Measurements from ENCODE around the gene RRP15.
A peak's percentile ranks its signal among the peaks of the same experiment; 100 is the strongest.

The RRP15 gene

DNA sequence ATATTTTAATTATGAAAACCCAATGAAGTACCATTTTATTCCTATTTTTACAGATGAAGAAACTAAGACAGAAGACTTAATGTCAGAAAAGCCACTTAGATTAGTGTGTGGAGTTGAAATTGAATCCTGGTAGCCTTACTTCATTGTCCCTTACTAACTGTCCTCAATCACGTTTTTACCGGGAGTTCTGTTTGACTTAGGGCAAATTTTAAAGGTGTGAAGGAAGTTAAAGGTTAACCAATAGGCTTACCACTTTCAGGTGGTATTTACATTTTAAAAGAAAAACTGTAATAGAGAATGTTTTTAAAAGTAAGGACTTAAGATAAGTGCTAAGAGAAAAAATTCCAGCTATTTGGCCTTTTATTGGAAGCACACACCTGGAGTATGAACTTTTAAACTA is 12.4 kb downstream of the RRP15 start:
- Histone ChIP-seq H3K27ac (ENCODE audit: low read depth, low read length) (peak overlapping the region; percentile 71; the same call in 1 of the 2 replicates), H3K9me3 (ENCODE audit: control insufficient read depth, insufficient read depth, low read depth, low read length) (no peaks in the 10 kb centered on the region), H3K27me3 (ENCODE audit: control insufficient read depth, insufficient read depth, low read length) (no peaks in the 10 kb centered on the region), H3K4me1 (ENCODE audit: control insufficient read depth, insufficient read depth, low read length) (peaks cover 81% of the 10 kb centered on the region), H3K36me3 (ENCODE audit: control insufficient read depth, insufficient read depth, low read length) (peaks cover 11% of the 10 kb centered on the region), H3K9ac (ENCODE audit: low read length) (no peak overlapping the region), H3K4me3 (ENCODE audit: low read depth, low read length) (no peak overlapping the region; the same call in 1 of the 2 replicates)

DNA sequence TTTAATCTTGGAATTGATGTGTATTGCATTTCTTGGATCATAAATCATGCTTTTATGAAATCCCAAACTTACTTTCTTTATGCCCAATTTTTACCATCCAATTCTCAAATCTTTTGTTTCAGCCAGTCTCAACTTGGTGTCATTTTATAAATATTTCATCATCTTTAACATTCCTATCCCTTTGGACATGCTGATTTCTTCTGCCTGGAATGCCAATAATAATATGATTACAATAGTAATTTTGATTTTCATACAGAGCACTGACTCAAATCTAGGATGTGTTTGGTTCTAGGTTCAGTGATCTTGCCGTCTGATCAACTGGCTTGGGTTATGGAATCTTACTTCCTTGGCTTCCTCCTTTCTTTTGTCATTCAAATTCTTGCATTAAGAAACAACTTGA is 12.8 kb downstream of the RRP15 start:
- peaks cover 85% of the 10 kb centered on the region for H3K4me1 ChIP-seq (ENCODE audit: control insufficient read depth, insufficient read depth, low read length)
- no peak overlapping the region for H3K9ac ChIP-seq (ENCODE audit: low read length)
- H3K27ac ChIP-seq (ENCODE audit: low read depth, low read length): peak overlapping the region; percentile 71; the same call in 1 of the 2 replicates
- H3K9me3 ChIP-seq (ENCODE audit: control insufficient read depth, insufficient read depth, low read depth, low read length): no peaks in the 10 kb centered on the region
- H3K36me3 ChIP-seq (ENCODE audit: control insufficient read depth, insufficient read depth, low read length): peaks cover 15% of the 10 kb centered on the region
- H3K27me3 ChIP-seq (ENCODE audit: control insufficient read depth, insufficient read depth, low read length): no peaks in the 10 kb centered on the region
- H3K4me3 ChIP-seq (ENCODE audit: low read depth, low read length): no peak overlapping the region

DNA sequence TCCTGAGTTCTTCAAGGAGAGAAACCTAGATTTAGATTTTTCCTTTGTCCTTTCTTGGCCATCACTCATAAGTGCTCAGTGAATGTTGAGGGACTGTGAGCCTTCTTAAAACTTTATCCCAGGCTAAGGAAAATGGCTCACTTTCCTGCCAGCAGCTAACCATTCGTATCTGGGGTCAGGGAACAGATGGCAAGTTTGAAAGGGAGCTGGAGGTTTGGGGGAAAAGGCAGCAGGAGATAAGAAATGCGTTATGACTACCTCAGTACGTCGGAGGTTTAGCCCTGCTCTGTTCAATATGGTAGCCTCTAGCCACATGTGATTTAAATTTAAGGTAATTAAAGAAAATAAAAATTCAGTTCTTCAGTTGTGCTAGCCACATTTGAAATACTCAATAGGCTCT is 13.3 kb downstream of the RRP15 start:
- Histone ChIP-seq H3K27ac (ENCODE audit: low read depth, low read length) (no peak overlapping the region; the same call in 1 of the 2 replicates), H3K27me3 (ENCODE audit: control insufficient read depth, insufficient read depth, low read length) (no peaks in the 10 kb centered on the region), H3K9ac (ENCODE audit: low read length) (no peak overlapping the region), H3K4me1 (ENCODE audit: control insufficient read depth, insufficient read depth, low read length) (peaks cover 85% of the 10 kb centered on the region), H3K4me3 (ENCODE audit: low read depth, low read length) (no peak overlapping the region), H3K9me3 (ENCODE audit: control insufficient read depth, insufficient read depth, low read depth, low read length) (no peaks in the 10 kb centered on the region), H3K36me3 (ENCODE audit: control insufficient read depth, insufficient read depth, low read length) (peaks cover 17% of the 10 kb centered on the region)

DNA sequence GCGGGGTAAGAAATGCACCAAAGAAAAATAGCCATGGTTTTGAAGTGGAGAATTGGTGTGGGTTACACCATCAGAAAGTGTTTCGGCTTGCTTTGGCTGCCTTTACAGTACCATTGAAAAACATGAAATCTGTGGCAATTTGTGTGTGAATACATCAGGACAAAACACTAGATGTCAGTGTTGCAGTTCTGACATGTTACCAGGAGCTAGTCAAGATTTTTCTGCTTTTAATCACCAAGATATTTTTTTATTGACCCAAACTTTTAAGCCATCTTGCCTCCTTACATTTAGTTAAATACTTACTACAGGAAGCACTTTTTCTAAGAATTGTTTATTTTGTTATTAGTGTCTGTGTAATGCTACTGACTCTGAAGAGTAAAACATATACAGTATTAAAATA is 14.3 kb downstream of the RRP15 start:
- peaks cover 82% of the 10 kb centered on the region for H3K4me1 ChIP-seq (ENCODE audit: control insufficient read depth, insufficient read depth, low read length)
- no peak overlapping the region for H3K9ac ChIP-seq (ENCODE audit: low read length)
- 0 out of 2 replicates have a peak overlapping the region, but pooled peaks have one; percentile 38 for H3K27ac ChIP-seq (ENCODE audit: low read depth, low read length)

DNA sequence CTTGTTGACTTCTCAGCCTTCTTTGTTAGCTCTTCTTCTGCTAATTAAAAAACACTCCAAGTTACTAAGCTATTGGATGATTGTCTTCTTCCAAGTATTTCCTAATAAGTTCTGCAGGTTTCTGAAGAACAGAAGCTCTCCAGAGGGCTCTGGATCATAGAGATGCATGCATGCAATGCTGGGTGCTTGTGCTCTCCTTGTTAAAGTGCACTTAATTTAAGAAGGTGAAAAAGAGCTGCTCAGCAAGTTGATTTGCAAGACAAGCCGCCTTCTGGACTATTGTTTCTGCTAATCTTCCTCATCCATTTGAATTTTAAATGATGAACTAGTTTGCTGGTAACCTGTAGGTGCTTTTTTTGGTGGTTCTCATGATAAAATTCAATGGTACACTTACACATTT is 16.1 kb downstream of the RRP15 start:
- Histone ChIP-seq H3K4me1 (ENCODE audit: control insufficient read depth, insufficient read depth, low read length) (peaks cover 65% of the 10 kb centered on the region), H3K9ac (ENCODE audit: low read length) (no peak overlapping the region), H3K4me3 (ENCODE audit: low read depth, low read length) (no peak overlapping the region), H3K27me3 (ENCODE audit: control insufficient read depth, insufficient read depth, low read length) (no peaks in the 10 kb centered on the region), H3K9me3 (ENCODE audit: control insufficient read depth, insufficient read depth, low read depth, low read length) (no peaks in the 10 kb centered on the region), H3K36me3 (ENCODE audit: control insufficient read depth, insufficient read depth, low read length) (peaks cover 14% of the 10 kb centered on the region; the same call in 1 of the 2 replicates), H3K27ac (ENCODE audit: low read depth, low read length) (no peak overlapping the region)

More for the DNA sequence above, 14.3 kb downstream of the RRP15 start:
- Histone ChIP-seq H3K36me3 (ENCODE audit: control insufficient read depth, insufficient read depth, low read length) (peaks cover 12% of the 10 kb centered on the region), H3K9me3 (ENCODE audit: control insufficient read depth, insufficient read depth, low read depth, low read length) (no peaks in the 10 kb centered on the region), H3K27me3 (ENCODE audit: control insufficient read depth, insufficient read depth, low read length) (no peaks in the 10 kb centered on the region), H3K4me3 (ENCODE audit: low read depth, low read length) (no peak overlapping the region)

DNA sequence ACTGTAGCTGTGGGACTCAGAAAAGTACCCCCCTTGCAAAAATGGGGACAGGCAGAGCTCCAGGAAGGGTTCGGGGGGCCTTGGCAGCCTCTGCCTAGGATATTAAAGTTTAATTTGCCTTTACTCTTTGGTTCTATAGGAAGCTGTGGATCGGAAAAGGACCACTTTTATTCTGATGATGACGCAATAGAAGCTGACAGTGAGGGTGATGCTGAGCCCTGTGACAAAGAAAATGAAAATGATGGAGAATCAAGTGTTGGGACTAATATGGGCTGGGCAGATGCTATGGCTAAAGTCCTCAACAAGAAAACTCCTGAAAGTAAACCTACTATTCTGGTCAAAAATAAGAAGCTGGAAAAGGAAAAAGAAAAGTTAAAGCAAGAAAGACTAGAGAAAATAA is 17.1 kb downstream of the RRP15 start:
- Histone ChIP-seq H3K9me3 (ENCODE audit: control insufficient read depth, insufficient read depth, low read depth, low read length) (no peaks in the 10 kb centered on the region), H3K27ac (ENCODE audit: low read depth, low read length) (no peak overlapping the region), H3K4me3 (ENCODE audit: low read depth, low read length) (no peak overlapping the region), H3K4me1 (ENCODE audit: control insufficient read depth, insufficient read depth, low read length) (peaks cover 55% of the 10 kb centered on the region), H3K36me3 (ENCODE audit: control insufficient read depth, insufficient read depth, low read length) (peaks cover 14% of the 10 kb centered on the region; the same call in 1 of the 2 replicates), H3K27me3 (ENCODE audit: control insufficient read depth, insufficient read depth, low read length) (no peaks in the 10 kb centered on the region), H3K9ac (ENCODE audit: low read length) (no peak overlapping the region)

DNA sequence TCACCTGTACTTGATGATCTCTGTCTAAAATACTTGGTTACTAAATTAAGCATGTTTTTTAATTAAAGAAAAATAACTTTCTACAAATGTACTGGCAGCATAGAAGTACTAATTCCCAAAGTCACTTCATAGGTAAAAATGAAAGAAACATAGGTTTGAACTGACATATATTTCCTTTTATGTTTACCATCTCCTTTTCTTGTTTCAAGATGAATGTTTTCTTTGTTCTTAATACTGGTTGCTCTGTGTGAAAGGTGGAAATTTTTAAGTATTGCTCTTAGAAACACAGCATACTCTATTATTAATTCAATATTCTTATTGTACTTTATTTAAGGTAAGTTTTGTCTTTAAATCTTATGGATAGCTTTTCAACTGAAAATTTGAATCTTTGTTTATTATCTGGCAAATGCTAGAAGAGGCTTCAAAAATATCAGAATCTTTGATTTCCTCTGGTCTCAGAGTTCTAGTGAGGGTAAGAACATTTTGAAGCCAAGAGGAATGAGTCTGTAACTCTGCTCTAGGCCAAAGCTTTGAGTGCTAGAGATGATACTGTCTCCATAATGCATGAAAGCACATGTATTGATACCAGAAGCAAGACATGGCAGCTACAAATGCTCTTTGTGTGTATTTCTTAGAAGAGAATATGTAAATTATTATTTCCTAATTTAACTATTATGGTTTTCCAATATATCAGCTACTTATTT is 18.2 kb downstream of the RRP15 start:
- Histone ChIP-seq H3K36me3 (ENCODE audit: control insufficient read depth, insufficient read depth, low read length) (peaks cover 20% of the 10 kb centered on the region; the same call in 1 of the 2 replicates), H3K4me1 (ENCODE audit: control insufficient read depth, insufficient read depth, low read length) (peaks cover 43% of the 10 kb centered on the region), H3K4me3 (ENCODE audit: low read depth, low read length) (no peak overlapping the region), H3K9ac (ENCODE audit: low read length) (no peak overlapping the region), H3K27me3 (ENCODE audit: control insufficient read depth, insufficient read depth, low read length) (no peaks in the 10 kb centered on the region), H3K27ac (ENCODE audit: low read depth, low read length) (no peak overlapping the region), H3K9me3 (ENCODE audit: control insufficient read depth, insufficient read depth, low read depth, low read length) (no peaks in the 10 kb centered on the region)

DNA sequence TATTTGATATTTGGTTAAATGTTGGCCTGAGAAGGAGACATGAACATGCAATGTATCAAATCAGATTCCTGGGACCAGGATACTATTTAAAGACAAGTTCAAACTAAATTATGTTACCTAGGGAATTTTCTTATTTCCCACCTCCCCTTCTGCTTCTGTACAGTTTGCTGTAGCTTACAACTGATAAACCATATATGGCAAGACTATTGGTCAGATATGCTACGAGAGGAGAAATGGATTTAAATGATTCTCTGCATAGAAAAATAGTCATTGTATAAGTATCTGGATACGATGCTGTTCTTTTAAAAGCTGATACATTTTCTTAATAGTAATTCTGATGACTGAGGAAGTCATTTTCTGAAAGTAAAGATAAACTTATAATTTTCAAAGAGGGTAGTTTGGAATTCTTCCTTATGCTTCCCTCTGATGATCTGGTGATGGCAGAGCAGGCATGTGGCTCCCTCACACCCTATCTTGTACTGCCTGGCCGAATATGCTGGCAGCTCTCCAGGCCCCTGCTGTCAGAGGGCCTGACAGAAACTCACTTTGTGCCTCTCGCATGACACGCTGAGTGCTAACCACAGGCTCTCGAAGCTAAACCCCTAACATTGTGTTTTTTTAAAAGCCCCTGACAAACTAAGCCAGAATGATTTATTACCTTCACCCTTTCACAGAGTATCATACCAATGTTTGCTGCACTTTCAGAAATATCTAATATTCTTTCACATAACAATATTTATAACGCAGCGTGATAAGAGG is 19.4 kb downstream of the RRP15 start:
- peaks cover 26% of the 10 kb centered on the region; the same call in 1 of the 2 replicates for H3K36me3 ChIP-seq (ENCODE audit: control insufficient read depth, insufficient read depth, low read length)
- no peak overlapping the region for H3K4me3 ChIP-seq (ENCODE audit: low read depth, low read length)
- peaks cover 32% of the 10 kb centered on the region for H3K4me1 ChIP-seq (ENCODE audit: control insufficient read depth, insufficient read depth, low read length)
- H3K9me3 ChIP-seq (ENCODE audit: control insufficient read depth, insufficient read depth, low read depth, low read length): no peaks in the 10 kb centered on the region
- H3K9ac ChIP-seq (ENCODE audit: low read length): no peak overlapping the region
- H3K27ac ChIP-seq (ENCODE audit: low read depth, low read length): no peak overlapping the region
- no peaks in the 10 kb centered on the region for H3K27me3 ChIP-seq (ENCODE audit: control insufficient read depth, insufficient read depth, low read length)

DNA sequence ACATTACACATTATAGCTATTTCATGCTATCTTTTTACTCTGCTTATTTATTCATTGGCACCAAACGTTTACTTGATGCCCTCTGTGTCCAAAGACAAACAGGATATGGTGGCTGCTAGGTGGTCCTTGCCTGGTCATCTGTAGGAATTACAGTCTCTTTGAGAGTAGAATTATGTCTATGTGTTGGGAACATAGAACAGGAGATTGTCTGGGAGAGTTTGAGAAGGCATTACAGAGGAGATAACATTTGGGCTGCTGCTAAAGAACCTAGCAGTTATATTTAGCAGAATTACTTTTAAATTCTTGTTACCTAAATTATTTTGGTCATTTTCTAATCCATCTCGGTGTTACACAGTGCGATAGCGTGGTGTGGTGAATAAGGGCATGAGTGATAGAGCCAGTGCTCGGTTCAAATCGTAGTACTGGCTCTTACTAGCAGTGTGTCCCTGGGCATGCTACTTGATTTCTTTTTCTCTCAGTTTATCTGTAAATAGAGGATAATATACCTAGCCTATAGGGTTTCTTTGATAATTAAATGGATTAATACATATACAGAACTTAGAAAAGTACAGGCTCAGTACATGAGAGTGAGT is 20.5 kb downstream of the RRP15 start:
- H3K9ac ChIP-seq (ENCODE audit: low read length): no peak overlapping the region
- peaks cover 22% of the 10 kb centered on the region for H3K4me1 ChIP-seq (ENCODE audit: control insufficient read depth, insufficient read depth, low read length)
- H3K4me3 ChIP-seq (ENCODE audit: low read depth, low read length): no peak overlapping the region
- H3K27ac ChIP-seq (ENCODE audit: low read depth, low read length): no peak overlapping the region
- peaks cover 30% of the 10 kb centered on the region for H3K36me3 ChIP-seq (ENCODE audit: control insufficient read depth, insufficient read depth, low read length)
- H3K9me3 ChIP-seq (ENCODE audit: control insufficient read depth, insufficient read depth, low read depth, low read length): no peaks in the 10 kb centered on the region
- no peaks in the 10 kb centered on the region for H3K27me3 ChIP-seq (ENCODE audit: control insufficient read depth, insufficient read depth, low read length)

DNA sequence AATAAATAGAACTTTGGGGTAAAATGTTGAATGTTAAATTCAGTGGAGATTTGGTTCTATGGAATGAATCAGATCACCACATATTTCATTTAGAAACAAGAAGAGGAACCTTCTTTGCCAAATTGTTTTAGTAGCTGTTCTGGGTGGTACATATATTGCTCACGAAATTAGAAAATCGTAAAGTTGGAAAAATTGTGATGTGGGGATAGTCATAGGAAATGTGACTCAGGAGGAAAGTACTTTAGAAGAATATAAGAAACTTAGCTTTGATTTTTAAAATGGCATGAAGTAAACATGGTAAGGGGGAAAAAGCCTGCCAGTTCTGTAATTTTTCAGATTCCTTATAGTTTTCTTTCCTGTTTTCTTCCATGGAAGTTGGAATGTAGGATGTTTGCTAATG is 27.4 kb downstream of the RRP15 start:
- Histone ChIP-seq H3K27me3 (ENCODE audit: control insufficient read depth, insufficient read depth, low read length) (no peaks in the 10 kb centered on the region), H3K36me3 (ENCODE audit: control insufficient read depth, insufficient read depth, low read length) (peaks cover 23% of the 10 kb centered on the region), H3K27ac (ENCODE audit: low read depth, low read length) (peak overlapping the region; percentile 26; the same call in 1 of the 2 replicates)

DNA sequence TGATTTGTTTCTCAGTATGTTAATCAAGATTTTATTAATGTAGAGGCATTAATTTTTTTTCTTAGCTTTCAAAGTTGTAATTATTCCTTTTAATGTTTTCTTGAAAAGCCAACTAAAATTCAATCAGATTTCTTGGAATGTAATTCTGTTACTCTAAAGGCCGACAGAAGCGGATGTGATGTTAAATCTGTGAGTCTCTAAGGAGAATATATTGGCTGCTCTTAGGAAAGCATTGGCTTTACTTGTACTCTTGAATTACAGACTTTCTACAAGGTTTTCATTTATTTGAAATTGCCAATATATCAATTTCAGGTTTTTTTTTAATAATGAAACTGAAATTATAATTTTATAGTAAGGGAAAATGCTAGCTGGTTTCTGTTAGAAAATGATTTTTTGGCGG is 29.2 kb downstream of the RRP15 start:
- H3K9ac ChIP-seq (ENCODE audit: low read length): no peak overlapping the region
- H3K4me1 ChIP-seq (ENCODE audit: control insufficient read depth, insufficient read depth, low read length): peaks cover 9% of the 10 kb centered on the region; the same call in 1 of the 2 replicates
- H3K27me3 ChIP-seq (ENCODE audit: control insufficient read depth, insufficient read depth, low read length): no peaks in the 10 kb centered on the region
- H3K36me3 ChIP-seq (ENCODE audit: control insufficient read depth, insufficient read depth, low read length): peaks cover 13% of the 10 kb centered on the region
- no peaks in the 10 kb centered on the region for H3K9me3 ChIP-seq (ENCODE audit: control insufficient read depth, insufficient read depth, low read depth, low read length)
- no peak overlapping the region for H3K4me3 ChIP-seq (ENCODE audit: low read depth, low read length)
- no peak overlapping the region for H3K27ac ChIP-seq (ENCODE audit: low read depth, low read length)

More for the DNA sequence above, 27.4 kb downstream of the RRP15 start:
- Histone ChIP-seq H3K9me3 (ENCODE audit: control insufficient read depth, insufficient read depth, low read depth, low read length) (no peaks in the 10 kb centered on the region), H3K9ac (ENCODE audit: low read length) (no peak overlapping the region), H3K4me1 (ENCODE audit: control insufficient read depth, insufficient read depth, low read length) (peaks cover 9% of the 10 kb centered on the region; the same call in 1 of the 2 replicates), H3K4me3 (ENCODE audit: low read depth, low read length) (no peak overlapping the region)

All from HUES6 (cell line).